Cardiac muscle cell (in vitro differentiated cells and primary cell): ENCODE results near the gene SLC35A2. TPM values are rescaled to one million over a fixed set of nuclear protein-coding genes. Genes with fewer than 3 reads are reported as not detected.

ENCODE experiments used
- DNase-seq, 2 donors: peaks; one replicate each; pipeline versions ENCODE4 v3.0.0 to v3.0.0-alpha.2; 2010 to 2017; ENCODE audit warnings: low read depth in 1 of 2, low spot score in 1 of 2
- H3K27ac ChIP-seq: fragments of 200-600 bp; sonication (generic); 2 replicates; pipeline ENCODE4 v1.5.1; 2016
- H3K27me3 ChIP-seq: fragments of 200-600 bp; sonication (generic); 2 replicates; pipeline ENCODE4 v1.6.0; 2016; ENCODE audit warnings: control low read depth
- H3K36me3 ChIP-seq: fragments of 200-600 bp; sonication (generic); 2 replicates; pipeline ENCODE4 v1.5.1; 2016; ENCODE audit warnings: control low read depth
- H3K4me1 ChIP-seq: fragments of 200-600 bp; sonication (generic); 2 replicates; pipeline ENCODE4 v1.8.1; 2017; ENCODE audit warnings: low read depth, mild to moderate bottlenecking, mixed run types
- H3K4me3 ChIP-seq: fragments of 200-600 bp; sonication (generic); 2 replicates; pipeline ENCODE4 v1.5.1; 2016; ENCODE audit warnings: mild to moderate bottlenecking
- H3K9me3 ChIP-seq: fragments of 200-600 bp; sonication (generic); 2 replicates; pipeline ENCODE4 v1.5.1; 2017; ENCODE audit warnings: low read depth, mild to moderate bottlenecking, control low read depth
- CTCF ChIP-seq: IDR thresholded peaks from 2 replicates; pipeline ENCODE4 v1.5.1; 2012; ENCODE audit warnings: low read depth, mild to moderate bottlenecking, low read length
- polyA plus RNA-seq: library from polyadenylated mRNA; unstranded; fragments of >200 nt; fragmentation: Nextera tagmentation; extraction: Ambion mirVana; gene quantifications from 2 replicates; pipeline ENCODE4 v1.2.1, GENCODE V29; 2016
- total RNA-seq: library from RNA; depleted of rRNA; stranded (reverse); fragments of >200 nt; gene quantifications from 2 replicates; pipeline ENCODE4 v1.2.3, GENCODE V29; 2016

SLC35A2 gene
- total and polyA plus RNA-seq, 2 experiments from 2014 or later = 22.2 to 41.8 TPM

DNA sequence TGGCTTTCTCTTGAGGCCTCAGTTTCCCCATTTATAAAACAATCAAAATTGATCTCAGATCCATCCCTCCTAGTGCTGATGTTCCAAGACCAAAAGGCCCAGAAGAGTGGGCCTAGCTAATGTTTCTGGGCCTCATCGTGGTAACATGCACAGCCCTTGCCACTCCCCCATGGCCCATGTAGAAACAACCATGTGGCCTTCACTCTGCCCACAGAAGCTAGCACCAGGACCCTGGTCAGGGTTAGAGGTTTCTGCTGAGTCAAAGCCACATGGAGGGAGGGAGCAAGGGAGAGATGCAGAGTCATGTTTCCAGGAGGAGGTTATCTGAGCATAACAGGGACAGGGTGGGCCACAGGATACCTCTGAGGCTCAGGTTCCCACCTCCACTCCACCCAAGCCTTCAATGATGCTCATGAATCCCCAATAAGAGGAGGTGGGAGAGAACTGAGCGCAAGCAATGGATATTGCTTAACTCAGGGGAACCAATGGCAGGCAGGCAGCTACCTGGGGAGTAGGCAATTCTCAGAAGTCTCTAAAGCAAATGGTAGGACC is 29.0 kb upstream of the SLC35A2 start:
- H3K4me1 ChIP-seq = no peaks in the 10 kb centered on the region
- H3K9me3 ChIP-seq = no peaks in the 10 kb centered on the region
- TF ChIP-seq CTCF = no peak
- DNase-seq = no peak
- H3K27me3 ChIP-seq = no peaks in the 10 kb centered on the region
- H3K36me3 ChIP-seq = no peaks in the 10 kb centered on the region
- no peak overlapping the region for H3K4me3 ChIP-seq
- H3K27ac ChIP-seq = no peak overlapping the region

GRCh38 chrX:48939524-48940228 is 28.2 kb upstream of the SLC35A2 start:
- H3K4me1 ChIP-seq = no peaks in the 10 kb centered on the region
- no peaks in the 10 kb centered on the region for H3K36me3 ChIP-seq
- no peak for DNase-seq
- no peak overlapping the region for H3K27ac ChIP-seq
- no peak for TF ChIP-seq CTCF
- H3K4me3 ChIP-seq = no peak overlapping the region
- H3K27me3 ChIP-seq = no peaks in the 10 kb centered on the region
- no peaks in the 10 kb centered on the region for H3K9me3 ChIP-seq

- peaks cover 2% of the 10 kb centered on the region for H3K36me3 ChIP-seq
- no peaks in the 10 kb centered on the region for H3K4me1 ChIP-seq
- H3K4me3 ChIP-seq = no peak overlapping the region
- H3K9me3 ChIP-seq = no peaks in the 10 kb centered on the region
- no peak for DNase-seq
- no peaks in the 10 kb centered on the region for H3K27me3 ChIP-seq
- TF ChIP-seq CTCF = no peak
- peak overlapping the region; percentile 23 for H3K27ac ChIP-seq
Observed at GRCh38 chrX:48938721-48939425, 27.4 kb upstream of the SLC35A2 start.

DNA sequence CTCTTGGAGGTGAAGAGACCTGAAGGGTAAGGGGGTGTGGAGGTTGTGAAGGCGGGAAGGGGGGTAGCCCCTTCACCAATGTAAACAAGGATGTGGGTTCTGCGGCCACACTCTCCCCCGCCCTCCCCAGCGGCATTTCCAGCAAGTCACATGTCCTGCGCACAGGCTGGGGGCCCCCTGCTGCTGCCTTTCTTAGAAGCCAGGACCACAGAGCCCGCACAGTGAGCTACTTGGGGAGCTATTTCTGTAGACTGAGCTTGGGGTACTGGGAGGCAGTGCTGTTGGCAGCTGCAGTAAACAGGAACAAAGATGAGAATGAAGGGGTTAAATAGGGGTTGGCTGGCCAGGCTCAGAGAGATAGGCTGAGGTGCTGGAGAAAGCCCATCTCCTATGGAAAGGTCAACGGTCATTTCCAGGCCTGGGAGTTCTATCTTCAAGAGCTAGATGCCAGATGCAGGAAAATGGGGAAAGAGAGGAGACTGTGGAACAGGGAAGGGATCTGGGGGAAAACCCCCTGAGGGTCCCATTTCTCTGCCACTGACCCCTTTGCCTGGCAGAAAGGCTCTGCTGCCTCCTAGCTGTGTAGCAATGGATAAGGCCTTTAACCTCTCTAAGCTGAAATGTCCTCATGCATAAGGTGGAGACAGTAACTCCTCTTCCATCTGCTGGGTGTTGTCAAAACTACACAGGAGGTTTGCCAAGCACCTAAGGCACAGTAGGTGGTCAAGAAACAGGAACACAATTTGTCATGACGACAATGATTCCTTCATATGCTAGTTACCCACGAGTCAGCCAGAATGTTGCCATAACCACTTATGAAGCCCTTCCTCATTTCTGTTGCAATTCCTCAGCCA is 25.8 kb upstream of the SLC35A2 start:
- TF ChIP-seq CTCF = no peak
- peak overlapping the region; percentile 84 for H3K27ac ChIP-seq
- H3K36me3 ChIP-seq = peaks cover 7% of the 10 kb centered on the region
- no peaks in the 10 kb centered on the region for H3K4me1 ChIP-seq
- no peaks in the 10 kb centered on the region for H3K9me3 ChIP-seq
- no peak overlapping the region for H3K4me3 ChIP-seq
- H3K27me3 ChIP-seq = no peaks in the 10 kb centered on the region
- peak; percentile 30 to 34 for DNase-seq

- H3K27ac ChIP-seq = peak overlapping the region; percentile 84
- H3K4me3 ChIP-seq = no peak overlapping the region
- no peaks in the 10 kb centered on the region for H3K9me3 ChIP-seq
- no peaks in the 10 kb centered on the region for H3K27me3 ChIP-seq
- H3K36me3 ChIP-seq = peaks cover 7% of the 10 kb centered on the region
- no peaks in the 10 kb centered on the region for H3K4me1 ChIP-seq
- no peak for TF ChIP-seq CTCF
- DNase-seq = no peak
Observed at GRCh38 chrX:48936429-48937053, 25.1 kb upstream of the SLC35A2 start.
